Testis (tissue), 2 donors: ENCODE measurements around the gene CSAG1.
"Not testable (repeated sequence)": the region's sequence is repeated elsewhere in the genome, so short reads cannot be mapped to it uniquely, and the experiment has no call there.

Experiments used
- CTCF ChIP-seq, 3 experiments: fragments of 450-650 bp in 2 of 3; fragments of 200-600 bp in 1 of 3; sonication (generic) in 1 of 3; IDR thresholded peaks; one replicate each; pipeline ENCODE4 v1.5.1; 2016 to 2019; ENCODE audit warnings: antibody characterized with exemption in 3 of 3, mild to moderate bottlenecking in 2 of 3, moderate library complexity in 1 of 3
- POLR2A ChIP-seq: fragments of 450-650 bp; IDR thresholded peaks from one replicate; pipeline ENCODE4 v1.6.1; 2017; ENCODE audit warnings: antibody characterized with exemption, mild to moderate bottlenecking, moderate library complexity

GRCh38 chrX:152697952-152698931 is 35.3 kb downstream of the CSAG1 start, which contains the start of gene MAGEA3:
- not testable (repeated sequence) for TF ChIP-seq CTCF (IDR thresholded peaks at IDR 0.05); POLR2A
